SJSA1 (cell line): ENCODE measurements around the gene OST4. TPM values are rescaled to one million over a fixed set of nuclear protein-coding genes. Genes with fewer than 3 reads are reported as not detected.

Experiments
- DNase-seq, 2 experiments: peaks; one replicate each; pipeline ENCODE4 v3.0.0-alpha.2; 2015 to 2020; ENCODE audit warnings: low spot score in 2 of 2, low read depth in 1 of 2
- H3K27ac ChIP-seq: fragments of 250-450 bp; sonication (Bioruptor Pico); 2 replicates; pipeline ENCODE4 v1.5.1; 2020; ENCODE audit warnings: mild to moderate bottlenecking, moderate library complexity
- H3K27me3 ChIP-seq: fragments of 250-450 bp; sonication (Bioruptor Pico); replicated peaks from 2 replicates; pipeline ENCODE4 v1.5.1; 2020; ENCODE audit warnings: mild to moderate bottlenecking, moderate library complexity
- H3K36me3 ChIP-seq: fragments of 250-450 bp; sonication (Bioruptor Pico); 2 replicates; pipeline ENCODE4 v1.5.1; 2020; ENCODE audit warnings: mild to moderate bottlenecking
- H3K4me1 ChIP-seq: fragments of 250-450 bp; sonication (Bioruptor Pico); replicated peaks from 2 replicates; pipeline ENCODE4 v1.6.1; 2021; ENCODE audit warnings: mild to moderate bottlenecking
- H3K4me3 ChIP-seq: fragments of 250-450 bp; sonication (Bioruptor Pico); 2 replicates; pipeline ENCODE4 v1.5.1; 2020; ENCODE audit warnings: mild to moderate bottlenecking
- H3K9me3 ChIP-seq: fragments of 250-450 bp; sonication (Bioruptor Pico); replicated peaks from 2 replicates; pipeline ENCODE4 v1.5.1; 2020; ENCODE audit warnings: mild to moderate bottlenecking
- total RNA-seq: library from RNA; depleted of rRNA; stranded (reverse); fragments of >200 nt; shearing (Covaris generic); gene quantifications from 2 replicates; pipeline ENCODE4 v1.2.3, GENCODE V29; 2014

Gene OST4
- total RNA-seq, 1 experiment from 2014 or later = 322 TPM

- H3K27ac ChIP-seq = peak within 1 kb of the TSS; percentile 37
- peaks cover 24% of the 10 kb centered on the region for H3K36me3 ChIP-seq
- no peaks in the 10 kb centered on the region for H3K9me3 ChIP-seq
- no peaks in the 10 kb centered on the region for H3K27me3 ChIP-seq
- peaks cover 20% of the 10 kb centered on the region for H3K4me1 ChIP-seq
- peak within 1 kb of the TSS; percentile 46 for H3K4me3 ChIP-seq
- DNase-seq = no peak
Observed at GRCh38 chr2:27086724-27087593, 15.5 kb upstream of the OST4 start, which contains the start of gene KHK. TSS of gene KHK (plus strand) at chr2:27086772. CDS start at chr2:27087260, 488 bp downstream.

GRCh38 chr2:27086090-27086723, 14.8 kb upstream of the OST4 start:
- DNase-seq = peak; percentile 91 to 93
- peak overlapping the region; percentile 37 for H3K27ac ChIP-seq
- H3K9me3 ChIP-seq = no peaks in the 10 kb centered on the region
- H3K36me3 ChIP-seq = peaks cover 30% of the 10 kb centered on the region
- no peaks in the 10 kb centered on the region for H3K27me3 ChIP-seq
- H3K4me3 ChIP-seq = peak overlapping the region; percentile 46
- H3K4me1 ChIP-seq = peaks cover 27% of the 10 kb centered on the region

- H3K9me3 ChIP-seq = no peaks in the 10 kb centered on the region
- peak; percentile 66 to 76 for DNase-seq
- peaks cover 31% of the 10 kb centered on the region for H3K4me1 ChIP-seq
- H3K27ac ChIP-seq = peak overlapping the region; percentile 37; the same call in 1 of the 2 replicates
- peak overlapping the region; percentile 46 for H3K4me3 ChIP-seq
- H3K36me3 ChIP-seq = peaks cover 33% of the 10 kb centered on the region
- H3K27me3 ChIP-seq = no peaks in the 10 kb centered on the region
Observed at GRCh38 chr2:27085673-27086089, 14.2 kb upstream of the OST4 start.

- Histone ChIP-seq H3K9me3 (no peaks in the 10 kb centered on the region), H3K27me3 (no peaks in the 10 kb centered on the region), H3K36me3 (peaks cover 38% of the 10 kb centered on the region), H3K4me3 (peak overlapping the region; percentile 46), H3K4me1 (peaks cover 36% of the 10 kb centered on the region), H3K27ac (no peak overlapping the region)
- no peak for DNase-seq
Observed at GRCh38 chr2:27085062-27085672, 13.7 kb upstream of the OST4 start.

- no peak overlapping the region for H3K27ac ChIP-seq
- no peaks in the 10 kb centered on the region for H3K9me3 ChIP-seq
- no peaks in the 10 kb centered on the region for H3K27me3 ChIP-seq
- no peak for DNase-seq
- H3K4me1 ChIP-seq = peaks cover 43% of the 10 kb centered on the region
- H3K4me3 ChIP-seq = no peak overlapping the region
- H3K36me3 ChIP-seq = peaks cover 39% of the 10 kb centered on the region
Observed at GRCh38 chr2:27084297-27085061, 13.0 kb upstream of the OST4 start.

- Histone ChIP-seq H3K36me3 (peaks cover 42% of the 10 kb centered on the region), H3K4me3 (no peak overlapping the region), H3K27me3 (no peaks in the 10 kb centered on the region), H3K27ac (no peak overlapping the region), H3K9me3 (no peaks in the 10 kb centered on the region), H3K4me1 (peaks cover 51% of the 10 kb centered on the region)
- no peak for DNase-seq
Observed at GRCh38 chr2:27083410-27084296, 12.2 kb upstream of the OST4 start.

GRCh38 chr2:27082773-27083409, 11.4 kb upstream of the OST4 start:
- Histone ChIP-seq H3K27me3 (no peaks in the 10 kb centered on the region), H3K4me3 (no peak overlapping the region), H3K9me3 (no peaks in the 10 kb centered on the region), H3K36me3 (peaks cover 42% of the 10 kb centered on the region), H3K4me1 (peaks cover 59% of the 10 kb centered on the region), H3K27ac (no peak overlapping the region)
- DNase-seq = no peak

GRCh38 chr2:27081984-27082772, 10.7 kb upstream of the OST4 start:
- DNase-seq = no peak
- H3K36me3 ChIP-seq = peaks cover 42% of the 10 kb centered on the region
- H3K9me3 ChIP-seq = no peaks in the 10 kb centered on the region
- H3K27ac ChIP-seq = no peak overlapping the region
- no peaks in the 10 kb centered on the region for H3K27me3 ChIP-seq
- peaks cover 63% of the 10 kb centered on the region for H3K4me1 ChIP-seq
- no peak overlapping the region for H3K4me3 ChIP-seq

GRCh38 chr2:27080603-27080936, 9.1 kb upstream of the OST4 start:
- H3K36me3 ChIP-seq = peaks cover 42% of the 10 kb centered on the region
- H3K9me3 ChIP-seq = no peaks in the 10 kb centered on the region
- peaks cover 53% of the 10 kb centered on the region for H3K4me1 ChIP-seq
- DNase-seq = no peak
- no peak overlapping the region for H3K27ac ChIP-seq
- H3K27me3 ChIP-seq = no peaks in the 10 kb centered on the region
- no peak overlapping the region for H3K4me3 ChIP-seq

- no peaks in the 10 kb centered on the region for H3K9me3 ChIP-seq
- DNase-seq = no peak
- H3K36me3 ChIP-seq = peaks cover 41% of the 10 kb centered on the region
- no peak overlapping the region for H3K27ac ChIP-seq
- no peaks in the 10 kb centered on the region for H3K27me3 ChIP-seq
- H3K4me1 ChIP-seq = peaks cover 51% of the 10 kb centered on the region
- H3K4me3 ChIP-seq = peak overlapping the region; percentile 52
Observed at GRCh38 chr2:27080140-27080469, 8.7 kb upstream of the OST4 start.

- H3K4me1 ChIP-seq = peaks cover 55% of the 10 kb centered on the region
- peak in 1 of 2 experiments; percentile 22 for DNase-seq
Observed at GRCh38 chr2:27079233-27080139, 8.0 kb upstream of the OST4 start.

More at GRCh38 chr2:27079233-27080139, 8.0 kb upstream of the OST4 start:
- Histone ChIP-seq H3K27ac (peak overlapping the region; percentile 54; the same call in 1 of the 2 replicates), H3K27me3 (no peaks in the 10 kb centered on the region), H3K4me3 (peak overlapping the region; percentile 52), H3K36me3 (peaks cover 35% of the 10 kb centered on the region), H3K9me3 (no peaks in the 10 kb centered on the region)
